ENCODE data around the gene TRIM63. TPM values are rescaled to one million over a fixed set of nuclear protein-coding genes. Genes with fewer than 3 reads are reported as not detected.

TRIM63 gene
- total and polyA plus RNA-seq, 8 donors, result 0.09 to 0.52 (median 0.33) TPM; not detected in 2

- WGBS, 2 donors, result 77% methylated on average over 3 of the region's 3 CpGs
- H3K4me1 ChIP-seq, result peaks cover 0 to 4% (median 0%) of the 10 kb centered on the region in 3 donors
- no peaks in the 10 kb centered on the region for H3K27me3 ChIP-seq
- intact Hi-C loops (cut with DNase I), result loop anchor here in 2 of 3 donors (5.0 to 10.0 kb wide), 2 partner anchors 113 to 116 kb away; no protein-coding TSS in a partner anchor
- no peak for TF ChIP-seq CTCF (IDR thresholded peaks at IDR 0.05)
- H3K27ac ChIP-seq, result no peak overlapping the region
- no peak overlapping the region for H3K4me3 ChIP-seq
- DNase-seq, result no peak
- no peak for ATAC-seq
- no peak for FAIRE-seq
- no peaks in the 10 kb centered on the region for H3K36me3 ChIP-seq
- no peaks in the 10 kb centered on the region for H3K9me3 ChIP-seq
Observed at GRCh38 chr1:26031611-26032220, 35.7 kb downstream of the TRIM63 start.

- no peaks in the 10 kb centered on the region for H3K36me3 ChIP-seq
- H3K4me1 ChIP-seq, result peaks cover 0 to under 1% (median 0%) of the 10 kb centered on the region in 3 donors
- no peak for TF ChIP-seq CTCF (IDR thresholded peaks at IDR 0.05)
- H3K27me3 ChIP-seq, result no peaks in the 10 kb centered on the region
- H3K4me3 ChIP-seq, result no peak overlapping the region
- DNase-seq (peak in 1 of 6 donors; percentile 36), ATAC-seq (no peak), FAIRE-seq (no peak)
- no peak overlapping the region for H3K27ac ChIP-seq
- 86 to 88% methylated on average over 4 of the region's 4 CpGs for WGBS, 2 donors
- intact Hi-C loops (cut with DNase I), result loop anchor here in 2 of 3 donors (5.0 to 10.0 kb wide), 2 partner anchors 114 to 116 kb away; no protein-coding TSS in a partner anchor
- H3K9me3 ChIP-seq, result no peaks in the 10 kb centered on the region
Observed at GRCh38 chr1:26031196-26031595, 36.2 kb downstream of the TRIM63 start.

GRCh38 chr1:26029864-26030481 lies 37.5 kb downstream of the TRIM63 start:
- no peak overlapping the region for H3K27ac ChIP-seq
- no peak for TF ChIP-seq CTCF (IDR thresholded peaks at IDR 0.05)
- no peaks in the 10 kb centered on the region for H3K4me1 ChIP-seq
- H3K4me3 ChIP-seq, result no peak overlapping the region
- H3K27me3 ChIP-seq, result no peaks in the 10 kb centered on the region
- H3K36me3 ChIP-seq, result no peaks in the 10 kb centered on the region
- 80 to 94% methylated on average over 7 of the region's 7 CpGs for WGBS, 2 donors
- H3K9me3 ChIP-seq, result no peaks in the 10 kb centered on the region
- no peak for ATAC-seq
- FAIRE-seq, result no peak
- DNase-seq, result no peak
- intact Hi-C loops (cut with DNase I), result loop anchor here in 2 of 3 donors (5.0 to 10.0 kb wide), 2 partner anchors 115 to 117 kb away; no protein-coding TSS in a partner anchor

- Histone ChIP-seq H3K36me3 (no peaks in the 10 kb centered on the region), H3K27ac (no peak overlapping the region), H3K4me3 (no peak overlapping the region), H3K9me3 (no peaks in the 10 kb centered on the region), H3K27me3 (no peaks in the 10 kb centered on the region), H3K4me1 (no peaks in the 10 kb centered on the region)
- TF ChIP-seq CTCF (IDR thresholded peaks at IDR 0.05), result no peak
- peak in 1 of 6 donors; percentile 43 for DNase-seq
- 76 to 81% methylated on average over 15 of the region's 15 CpGs for WGBS, 2 donors
- FAIRE-seq, result no peak
- no peak for ATAC-seq
- intact Hi-C loops (cut with DNase I), result no loop called here
Observed at GRCh38 chr1:26029054-26029863, 38.2 kb downstream of the TRIM63 start.
